WI38 (cell line): ENCODE results near the gene SBSN.

Experiments used
- H3K4me3 ChIP-seq: 2 replicates; pipeline ENCODE4 v1.5.1; 2011; ENCODE audit warnings: low read depth, mild to moderate bottlenecking, control low read depth, low read length
- CTCF ChIP-seq: IDR thresholded peaks from 2 replicates; pipeline ENCODE4 v1.5.1; 2012; ENCODE audit warnings: low read depth, mild to moderate bottlenecking, control low read depth, low read length

The SBSN gene

GRCh38 chr19:35529241-35530218 is 1.4 kb upstream of the SBSN start:
- TF ChIP-seq CTCF: no peak
- no peak overlapping the region for H3K4me3 ChIP-seq

- H3K4me3 ChIP-seq: no peak overlapping the region
- no peak for TF ChIP-seq CTCF
Measured at GRCh38 chr19:35525873-35526272, 2.2 kb downstream of the SBSN start.

- TF ChIP-seq CTCF: no peak
- H3K4me3 ChIP-seq: no peak overlapping the region
Measured at GRCh38 chr19:35524181-35524837, 3.8 kb downstream of the SBSN start.

- no peak overlapping the region for H3K4me3 ChIP-seq
Measured at GRCh38 chr19:35522745-35523327, 5.3 kb downstream of the SBSN start.

GRCh38 chr19:35521124-35521743 is 6.9 kb downstream of the SBSN start:
- no peak for TF ChIP-seq CTCF
- H3K4me3 ChIP-seq: no peak overlapping the region

More at GRCh38 chr19:35522745-35523327, 5.3 kb downstream of the SBSN start:
- TF ChIP-seq CTCF: no peak

- H3K4me3 ChIP-seq: no peak overlapping the region
- no peak for TF ChIP-seq CTCF
Measured at GRCh38 chr19:35519291-35519690, 8.8 kb downstream of the SBSN start.
